GM13976 (cell line): ENCODE data around the gene ZNF730.
"Not testable (repeated sequence)": the region's sequence is repeated elsewhere in the genome, so short reads cannot be mapped to it uniquely, and the experiment has no call there.

Experiments
- DNase-seq: peaks from one replicate; pipeline ENCODE4 v3.0.0; 2012; ENCODE audit warnings: low spot score
- in situ Hi-C: fragments of 300-500 bp; cut with MboI; formaldehyde crosslinking; loops from one replicate; pipeline ENCODE4 v1.12.0; 2022; ENCODE audit warnings: low sequenced_read_pairs, mixed read lengths, inconsistent platforms; ENCODE audit not compliant: unreplicated experiment
- TF ChIP-seq, protein P1 (sequence below): IDR thresholded peaks from 2 replicates; pipeline ENCODE4 v1.5.1; 2012; ENCODE audit warnings: borderline replicate concordance, mild to moderate bottlenecking; ENCODE audit not compliant: insufficient read depth; ENCODE audit errors: extremely low read depth, missing control alignments, control extremely low read depth

ZNF730 gene

DNA sequence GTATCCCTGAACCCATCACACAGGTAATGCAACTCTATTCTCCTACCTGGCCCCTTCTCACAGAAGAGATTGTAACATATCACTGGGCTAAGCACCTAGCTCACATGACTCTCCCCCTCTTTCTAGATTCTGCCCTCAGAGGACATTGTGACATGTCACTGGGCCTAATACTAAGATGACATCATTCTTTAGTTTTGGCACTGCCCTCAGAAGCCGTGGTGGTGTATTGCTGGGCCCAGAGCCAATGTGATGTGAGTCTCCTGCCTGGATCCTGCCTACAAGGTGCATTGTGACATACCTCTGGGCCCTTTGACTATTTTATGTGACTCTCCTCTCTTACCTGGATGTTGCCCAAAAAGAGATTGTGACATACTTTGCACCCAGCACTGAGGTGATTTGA lies 21.4 kb upstream of the ZNF730 start:
- in situ Hi-C loops = no loop called here
- no peak for DNase-seq
- TF ChIP-seq, protein P1, sequence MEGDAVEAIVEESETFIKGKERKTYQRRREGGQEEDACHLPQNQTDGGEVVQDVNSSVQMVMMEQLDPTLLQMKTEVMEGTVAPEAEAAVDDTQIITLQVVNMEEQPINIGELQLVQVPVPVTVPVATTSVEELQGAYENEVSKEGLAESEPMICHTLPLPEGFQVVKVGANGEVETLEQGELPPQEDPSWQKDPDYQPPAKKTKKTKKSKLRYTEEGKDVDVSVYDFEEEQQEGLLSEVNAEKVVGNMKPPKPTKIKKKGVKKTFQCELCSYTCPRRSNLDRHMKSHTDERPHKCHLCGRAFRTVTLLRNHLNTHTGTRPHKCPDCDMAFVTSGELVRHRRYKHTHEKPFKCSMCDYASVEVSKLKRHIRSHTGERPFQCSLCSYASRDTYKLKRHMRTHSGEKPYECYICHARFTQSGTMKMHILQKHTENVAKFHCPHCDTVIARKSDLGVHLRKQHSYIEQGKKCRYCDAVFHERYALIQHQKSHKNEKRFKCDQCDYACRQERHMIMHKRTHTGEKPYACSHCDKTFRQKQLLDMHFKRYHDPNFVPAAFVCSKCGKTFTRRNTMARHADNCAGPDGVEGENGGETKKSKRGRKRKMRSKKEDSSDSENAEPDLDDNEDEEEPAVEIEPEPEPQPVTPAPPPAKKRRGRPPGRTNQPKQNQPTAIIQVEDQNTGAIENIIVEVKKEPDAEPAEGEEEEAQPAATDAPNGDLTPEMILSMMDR = no peak

DNA sequence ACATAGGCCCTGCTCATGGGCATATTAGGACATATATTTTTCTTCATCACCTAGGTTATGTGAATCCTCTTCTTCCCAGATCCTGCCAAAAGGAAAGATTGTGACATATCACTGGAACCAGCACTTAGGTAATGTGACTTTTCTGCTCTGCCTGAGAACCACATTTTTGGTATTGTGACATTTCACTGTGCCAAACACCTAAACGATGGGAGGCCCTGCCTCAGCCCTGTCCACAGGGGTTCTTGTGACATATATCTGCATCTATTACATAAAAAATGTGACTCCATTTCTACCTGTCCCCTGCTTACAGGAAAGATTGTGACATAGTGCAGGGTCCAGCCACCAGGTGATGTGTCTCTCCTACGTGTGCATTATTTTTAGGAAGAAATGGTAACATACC lies 18.5 kb upstream of the ZNF730 start:
- DNase-seq = no peak
- TF ChIP-seq, protein P1 = no peak
- in situ Hi-C loops = no loop called here

DNA sequence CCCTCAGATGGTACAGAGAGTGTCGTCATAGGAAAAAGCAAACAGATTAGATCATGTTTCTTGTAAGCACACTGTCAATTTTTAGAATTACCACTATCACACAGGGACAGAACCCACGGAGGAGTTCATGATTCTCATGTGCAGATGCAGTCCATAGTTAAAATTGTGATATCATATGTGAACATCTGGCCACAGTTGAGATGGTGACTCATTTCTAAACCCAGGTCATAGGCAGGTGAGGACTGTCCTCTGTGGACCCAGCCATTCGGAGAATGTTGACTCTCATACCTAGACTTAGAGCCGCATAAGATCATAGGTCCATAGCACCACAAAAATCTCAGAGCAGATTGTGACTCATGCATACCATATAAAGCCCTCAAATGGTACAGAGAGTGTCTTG lies 17.8 kb upstream of the ZNF730 start:
- in situ Hi-C loops = no loop called here
- TF ChIP-seq, protein P1 = no peak
- DNase-seq = no peak

DNA sequence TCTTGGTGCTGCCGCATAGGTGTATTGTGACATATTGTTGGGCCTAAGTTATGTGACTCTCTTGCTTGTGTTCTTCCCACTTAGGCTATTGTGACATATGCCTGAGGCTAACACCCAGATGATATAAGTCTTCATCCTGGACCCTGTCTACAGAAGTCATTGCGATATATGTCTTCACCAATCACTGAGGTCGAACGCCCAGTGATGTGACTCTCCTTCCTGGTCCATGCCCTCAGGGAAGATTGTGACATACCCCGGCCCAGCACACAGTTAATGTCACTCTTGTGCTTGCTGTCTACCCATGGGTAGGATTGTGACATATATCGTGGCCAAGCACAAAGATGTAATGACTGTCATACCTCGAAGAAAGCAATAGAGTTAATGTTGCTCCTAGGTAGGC lies 16.9 kb upstream of the ZNF730 start:
- no peak for DNase-seq
- in situ Hi-C loops = no loop called here
- TF ChIP-seq, protein P1 = no peak

DNA sequence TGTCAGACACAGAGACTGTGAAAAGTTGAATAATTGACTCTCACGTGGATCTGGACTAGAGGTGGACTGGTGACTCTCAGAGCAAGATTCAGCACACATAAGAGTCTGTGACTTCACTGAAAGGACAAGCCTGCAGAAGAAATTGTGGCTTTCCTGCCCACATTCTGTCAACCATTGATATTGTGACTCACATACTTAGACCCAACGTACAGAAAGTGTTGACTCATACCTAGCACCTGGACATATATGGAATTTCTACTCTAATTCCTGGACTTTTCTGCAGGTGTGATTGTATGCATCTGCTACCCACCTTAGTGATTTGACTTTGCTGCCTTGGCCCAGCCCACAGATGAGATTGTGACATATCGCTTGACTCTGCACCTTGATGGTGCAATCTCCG lies 15.6 kb upstream of the ZNF730 start:
- in situ Hi-C loops = no loop called here
- TF ChIP-seq, protein P1 = no peak
- no peak for DNase-seq

DNA sequence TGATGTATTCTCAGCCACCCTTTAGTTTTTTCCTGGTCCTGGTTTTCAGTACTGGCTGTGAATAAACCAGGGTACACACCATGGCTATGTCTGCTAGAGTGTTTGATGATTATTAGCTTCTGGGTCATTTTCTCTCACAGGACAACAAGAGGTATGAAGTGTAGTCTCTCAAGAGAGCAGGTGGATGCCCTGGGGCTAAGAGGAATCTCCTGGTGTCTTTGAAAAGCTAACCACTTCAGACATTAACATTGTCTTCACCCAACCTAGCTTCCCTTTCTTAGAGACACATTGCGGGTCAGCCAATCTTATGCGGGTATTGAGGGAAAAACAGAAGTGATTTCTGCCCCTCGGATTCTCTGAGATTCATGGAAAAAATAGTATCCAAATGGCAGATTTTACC lies 1.6 kb downstream of the ZNF730 start:
- no peak for DNase-seq
- in situ Hi-C loops = no loop called here
- TF ChIP-seq, protein P1 = no peak

DNA sequence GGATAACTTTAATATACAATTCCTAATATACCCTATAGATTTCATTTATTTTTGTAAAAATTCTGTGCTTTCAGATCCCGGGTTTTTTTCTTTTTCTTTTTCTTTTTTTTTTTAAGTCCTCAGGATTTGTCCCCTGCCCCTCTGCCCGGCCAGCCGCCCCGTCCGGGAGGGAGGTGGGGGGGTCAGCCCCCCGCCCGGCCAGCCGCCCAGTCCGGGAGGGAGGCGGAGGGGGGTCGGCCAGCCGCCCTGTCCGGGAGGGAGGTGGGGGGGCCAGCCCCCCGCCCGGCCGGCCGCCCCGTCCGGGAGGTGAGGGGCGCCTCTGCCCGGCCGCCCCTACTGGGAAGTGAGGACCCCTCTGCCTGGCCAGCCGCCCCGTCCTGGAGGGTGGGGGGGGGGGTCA lies 17.4 kb downstream of the ZNF730 start:
- DNase-seq, in situ Hi-C loops: not testable (repeated sequence)
